ENCODE results near the gene CCDC194.

CCDC194 gene

DNA sequence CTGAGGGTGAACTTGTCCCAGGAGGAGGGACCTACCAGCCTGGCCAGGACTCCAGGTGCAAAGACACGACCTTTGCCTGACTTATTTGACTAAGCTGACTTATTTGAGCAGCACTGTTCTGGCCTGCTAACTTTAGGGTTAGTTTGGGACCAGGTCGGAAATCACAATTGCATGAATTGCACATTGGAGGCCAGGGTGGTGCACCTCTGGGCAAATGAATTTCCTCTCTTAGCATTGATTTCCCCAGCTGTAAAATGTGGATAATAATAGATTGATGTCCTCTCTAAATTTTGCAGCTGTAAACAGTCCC lies 12.8 kb upstream of the CCDC194 start:
- no peak for DNase-seq
- in situ Hi-C loops (cut with MboI; ENCODE audit: low pct_unique_long_range_greater_than_20kb, low sequenced_read_pairs), result no loop called here

GRCh38 chr19:17406046-17406886 lies 12.3 kb upstream of the CCDC194 start:
- DNase-seq, result peak; percentile 77
- in situ Hi-C loops (cut with MboI; ENCODE audit: low pct_unique_long_range_greater_than_20kb, low sequenced_read_pairs), result no loop called here

- DNase-seq, result peak; percentile 87
- in situ Hi-C loops (cut with MboI; ENCODE audit: low pct_unique_long_range_greater_than_20kb, low sequenced_read_pairs), result no loop called here
Measured at GRCh38 chr19:17405250-17406045, 11.5 kb upstream of the CCDC194 start, which contains the start of gene BST2. Gene BST2, minus strand, starts transcription at chr19:17405630. Its CDS starts 55 bp downstream, at chr19:17405575.

DNA sequence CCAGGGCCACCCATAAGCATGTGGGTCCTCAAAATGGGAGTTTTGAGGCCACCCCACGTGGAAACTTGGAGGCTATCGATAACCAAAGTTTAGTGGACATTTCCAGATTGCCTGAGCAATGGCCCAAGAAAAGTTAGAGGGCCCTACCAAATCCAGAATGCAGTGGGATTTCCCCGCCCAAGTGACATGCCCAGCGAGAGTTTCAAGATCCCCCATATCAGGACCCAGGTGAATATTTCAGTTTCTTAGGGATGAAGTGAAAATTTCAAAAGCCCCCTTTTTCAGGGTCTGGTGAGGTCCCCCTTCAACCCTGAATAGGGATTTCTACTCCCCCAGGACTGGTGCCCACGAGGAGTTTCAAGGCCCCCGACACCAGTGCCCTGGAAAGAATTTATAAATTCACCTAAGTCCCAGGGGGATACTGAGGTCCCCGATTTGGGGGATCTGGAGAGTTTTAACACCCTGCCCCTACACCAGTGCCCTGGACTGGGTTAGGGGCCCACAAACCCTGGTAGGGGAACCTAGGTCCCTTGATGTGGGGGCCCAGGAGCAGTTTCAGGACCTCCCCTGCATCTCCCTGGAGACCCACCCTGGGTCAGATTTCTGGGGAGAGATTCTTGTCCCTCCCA lies 10.7 kb upstream of the CCDC194 start:
- DNase-seq, result no peak
- in situ Hi-C loops (cut with MboI; ENCODE audit: low pct_unique_long_range_greater_than_20kb, low sequenced_read_pairs), result no loop called here

DNA sequence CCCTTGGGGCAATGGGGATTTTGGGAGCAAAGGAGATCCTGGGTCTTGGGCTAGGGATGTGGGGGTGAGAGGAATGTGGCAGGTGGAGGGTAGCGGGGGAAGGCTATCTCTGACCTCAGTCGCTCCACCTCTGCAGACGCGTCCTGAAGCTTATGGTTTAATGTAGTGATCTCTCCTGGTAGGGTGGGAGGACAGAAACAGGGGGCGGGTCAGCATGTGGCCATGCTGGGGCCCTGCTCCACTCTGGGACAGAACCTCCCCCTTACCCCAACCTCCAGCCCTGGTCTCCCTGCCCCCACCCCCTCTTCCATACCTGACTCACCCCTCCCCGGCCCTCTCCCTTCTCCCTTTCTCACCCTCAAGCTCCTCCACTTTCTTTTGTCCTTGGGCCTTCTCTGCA lies 10.0 kb upstream of the CCDC194 start:
- DNase-seq, result no peak
- in situ Hi-C loops (cut with MboI; ENCODE audit: low pct_unique_long_range_greater_than_20kb, low sequenced_read_pairs), result no loop called here

DNA sequence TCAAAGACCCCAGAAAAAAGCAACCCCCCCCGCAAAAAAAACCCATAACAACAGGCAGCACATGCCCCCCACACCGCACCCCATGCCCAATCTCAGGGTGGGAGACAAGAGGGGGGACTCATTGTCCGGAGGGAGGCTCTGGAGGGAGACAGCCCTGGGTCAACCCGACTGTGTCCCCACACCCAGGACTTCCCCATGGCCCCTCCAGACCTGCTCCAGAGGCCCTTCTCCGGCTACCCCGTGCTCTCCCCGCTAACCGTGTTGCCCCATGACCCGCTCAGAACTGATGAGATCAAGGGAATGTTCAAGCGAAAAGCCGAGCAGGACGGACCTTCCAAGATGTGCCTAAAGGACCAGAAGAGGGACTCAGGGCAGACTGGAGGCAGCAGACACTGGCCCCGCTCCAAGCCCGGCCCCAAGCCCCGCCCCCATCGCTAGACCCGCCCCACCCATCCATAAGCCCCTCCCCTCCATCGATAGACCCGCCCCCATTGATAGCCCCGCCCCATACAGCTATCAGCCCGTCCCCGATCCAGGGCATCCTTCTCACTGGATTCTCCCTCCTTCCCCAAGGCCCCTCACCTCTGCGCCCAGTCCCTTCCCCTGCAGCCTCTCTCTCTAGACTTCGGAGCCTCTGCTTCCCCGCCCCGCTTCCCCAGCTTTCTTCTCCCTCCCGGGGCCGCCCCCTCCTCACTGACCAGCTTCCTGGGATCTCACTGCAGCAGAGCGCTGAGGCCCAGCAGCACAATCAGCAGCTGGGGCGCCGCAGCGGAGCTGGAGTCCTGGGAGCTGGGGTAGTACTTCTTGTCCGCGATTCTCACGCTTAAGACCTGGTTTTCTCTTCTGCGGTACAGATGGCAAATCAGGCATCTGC lies 9.2 kb upstream of the CCDC194 start:
- no peak for DNase-seq
- in situ Hi-C loops (cut with MboI; ENCODE audit: low pct_unique_long_range_greater_than_20kb, low sequenced_read_pairs), result no loop called here

GRCh38 chr19:17401628-17402027 lies 7.6 kb upstream of the CCDC194 start:
- no peak for DNase-seq
- in situ Hi-C loops (cut with MboI; ENCODE audit: low pct_unique_long_range_greater_than_20kb, low sequenced_read_pairs), result no loop called here

DNA sequence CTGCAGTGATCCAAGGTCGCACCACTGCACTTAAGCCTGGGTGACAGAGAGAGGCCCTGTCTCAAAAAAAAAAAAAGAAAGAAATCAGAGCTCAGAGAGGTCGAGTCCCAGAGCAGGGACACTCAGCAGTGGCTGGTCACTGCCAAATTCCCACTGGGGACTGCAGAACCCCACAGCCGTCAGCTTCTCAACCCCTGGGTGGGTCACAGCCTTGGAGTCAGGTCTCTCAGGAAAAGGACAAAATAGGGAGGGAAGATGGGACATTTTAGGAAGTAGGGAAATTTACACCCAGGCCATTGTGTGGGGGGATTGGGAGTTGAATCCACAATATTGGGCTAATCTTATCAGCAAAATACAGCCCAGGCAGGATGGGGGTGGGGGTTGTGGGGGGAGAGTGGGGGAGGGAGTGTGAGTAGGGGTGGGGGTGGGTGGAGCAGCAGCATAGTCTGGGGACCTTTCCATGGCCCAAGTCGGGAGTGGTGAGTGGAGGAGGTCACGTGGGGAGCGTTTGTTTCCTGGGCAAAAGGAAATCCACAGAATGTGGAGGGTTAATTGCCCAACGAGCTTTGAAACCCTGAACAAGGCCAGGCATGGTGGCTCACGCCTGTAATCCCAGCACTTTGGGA lies 5.0 kb upstream of the CCDC194 start:
- in situ Hi-C loops (cut with MboI; ENCODE audit: low pct_unique_long_range_greater_than_20kb, low sequenced_read_pairs), result no loop called here
- no peak for DNase-seq

GRCh38 chr19:17394891-17395415 lies 957 bp upstream of the CCDC194 start:
- in situ Hi-C loops (cut with MboI; ENCODE audit: low pct_unique_long_range_greater_than_20kb, low sequenced_read_pairs), result no loop called here
- DNase-seq, result peak; percentile 85

- in situ Hi-C loops (cut with MboI; ENCODE audit: low pct_unique_long_range_greater_than_20kb, low sequenced_read_pairs), result no loop called here
- peak; percentile 55 for DNase-seq
Measured at GRCh38 chr19:17393002-17393401, 994 bp downstream of the CCDC194 start.

DNA sequence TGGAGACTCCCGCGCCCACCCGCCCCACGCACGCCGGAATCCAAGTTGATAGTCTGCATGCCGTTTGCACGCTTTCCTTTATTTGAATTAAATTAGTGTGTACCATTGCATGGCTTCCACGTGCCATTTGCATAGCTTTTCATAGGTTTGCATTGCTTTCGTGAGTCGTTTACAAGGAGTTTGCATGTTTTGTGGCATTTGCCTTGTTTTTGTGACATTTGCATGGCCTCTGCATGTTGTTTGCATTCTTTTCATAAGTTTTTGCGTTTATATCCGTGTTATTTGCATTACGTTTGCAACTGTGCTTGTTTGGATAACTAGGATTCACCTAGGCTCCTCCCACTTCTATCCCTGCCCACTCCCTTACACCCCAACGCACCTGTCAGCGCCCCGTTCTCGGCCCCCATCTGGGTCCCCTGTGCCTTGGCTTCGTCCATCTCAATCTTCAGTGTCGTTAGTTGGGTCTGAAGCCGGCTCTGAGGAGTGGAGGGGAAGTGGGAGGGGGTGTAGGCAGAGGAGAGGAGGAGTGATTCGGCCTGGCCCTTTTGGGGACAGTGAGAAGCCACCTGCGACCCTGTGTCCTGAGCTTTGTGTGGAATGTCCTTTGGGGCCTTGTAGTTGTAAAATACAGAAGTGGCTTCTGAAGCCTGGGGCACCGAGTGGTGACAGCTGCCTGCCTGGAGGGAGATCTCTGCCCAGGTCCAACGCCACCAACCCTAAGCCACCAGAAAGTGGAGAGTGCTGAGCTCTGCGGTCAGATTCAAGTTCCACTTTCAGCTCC lies 2.4 kb downstream of the CCDC194 start:
- in situ Hi-C loops (cut with MboI; ENCODE audit: low pct_unique_long_range_greater_than_20kb, low sequenced_read_pairs), result no loop called here
- peak; percentile 83 for DNase-seq

GRCh38 chr19:17390665-17391370 lies 3.2 kb downstream of the CCDC194 start:
- peak; percentile 91 for DNase-seq
- in situ Hi-C loops (cut with MboI; ENCODE audit: low pct_unique_long_range_greater_than_20kb, low sequenced_read_pairs), result no loop called here

DNA sequence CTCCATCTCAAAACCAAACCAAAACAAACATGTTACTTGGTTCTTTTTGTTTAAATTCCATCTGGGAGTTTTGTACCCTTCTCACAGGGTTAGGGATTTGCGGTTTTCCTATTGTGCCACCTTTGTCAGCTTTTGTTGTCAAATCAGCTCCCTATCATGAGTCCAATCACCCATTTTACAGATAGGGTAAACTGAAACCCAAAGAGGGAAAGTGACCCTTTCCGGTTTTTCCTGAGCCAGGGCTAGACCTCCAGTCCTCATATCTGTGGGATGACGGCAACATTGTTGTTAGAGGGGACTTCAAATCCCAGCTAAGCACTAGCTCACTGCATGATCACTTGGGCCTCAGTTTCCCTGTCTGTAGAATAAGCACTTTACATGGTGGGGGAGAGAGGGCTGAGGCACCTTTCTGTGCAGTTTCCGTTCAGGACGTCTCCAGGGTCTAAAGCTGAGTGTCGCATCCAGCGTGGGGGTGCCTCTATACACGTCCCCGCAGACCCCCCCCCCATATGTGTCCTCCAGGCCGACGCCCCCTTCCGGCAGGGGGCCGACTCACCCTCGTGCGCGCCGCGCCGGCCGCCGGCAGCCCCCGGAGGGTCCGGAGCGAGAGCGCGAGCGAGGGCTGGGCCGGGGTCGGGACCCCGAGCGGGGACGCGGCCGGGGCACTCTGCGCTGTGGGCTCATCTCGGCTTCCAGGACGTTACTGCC lies 3.9 kb downstream of the CCDC194 start:
- in situ Hi-C loops (cut with MboI; ENCODE audit: low pct_unique_long_range_greater_than_20kb, low sequenced_read_pairs), result no loop called here
- DNase-seq, result no peak

DNA sequence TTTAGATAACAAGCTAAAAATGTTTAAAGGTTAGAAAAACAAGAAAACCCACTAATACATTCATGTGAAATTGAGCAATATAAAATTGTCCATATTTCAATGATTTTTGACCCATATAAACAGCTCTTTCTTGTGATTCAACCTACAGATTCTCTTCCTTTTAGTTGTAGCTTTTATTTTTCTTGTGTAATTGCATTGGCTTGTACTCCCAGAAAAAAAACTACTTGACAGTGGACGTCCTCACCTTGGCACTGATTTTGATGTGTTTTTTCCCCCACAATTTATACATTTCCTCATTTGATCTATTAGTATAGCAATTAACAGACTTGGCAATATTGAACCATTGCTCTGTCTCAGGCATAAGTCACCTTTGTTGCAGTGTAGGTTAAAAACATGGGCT lies 4.7 kb downstream of the CCDC194 start:
- in situ Hi-C loops (cut with MboI; ENCODE audit: low pct_unique_long_range_greater_than_20kb, low sequenced_read_pairs), result no loop called here
- no peak for DNase-seq

- peak; percentile 81 for DNase-seq
- in situ Hi-C loops (cut with MboI; ENCODE audit: low pct_unique_long_range_greater_than_20kb, low sequenced_read_pairs), result no loop called here
Measured at GRCh38 chr19:17385878-17386611, 8.0 kb downstream of the CCDC194 start.

Data from KBM-7 (cell line).